GM19468 (cell line): ENCODE measurements around the gene OPA1.
A peak's percentile ranks its signal among the peaks of the same experiment; 100 is the strongest.

ENCODE experiments used
- ATAC-seq: cut with Tn5 transposase; IDR thresholded peaks from one replicate; pipeline ENCODE4 v1.9.1; 2021; ENCODE audit warnings: mild to moderate bottlenecking, moderate library complexity, moderate number of reproducible peaks; ENCODE audit not compliant: unreplicated experiment; ENCODE audit errors: extremely low read depth

OPA1 gene

GRCh38 chr3:193592841-193593667, at the start of gene OPA1:
Gene OPA1, plus strand, starts transcription at chr3:193593208. Its CDS starts 170 bp downstream, at chr3:193593378.
- peak; percentile 96 for ATAC-seq

DNA sequence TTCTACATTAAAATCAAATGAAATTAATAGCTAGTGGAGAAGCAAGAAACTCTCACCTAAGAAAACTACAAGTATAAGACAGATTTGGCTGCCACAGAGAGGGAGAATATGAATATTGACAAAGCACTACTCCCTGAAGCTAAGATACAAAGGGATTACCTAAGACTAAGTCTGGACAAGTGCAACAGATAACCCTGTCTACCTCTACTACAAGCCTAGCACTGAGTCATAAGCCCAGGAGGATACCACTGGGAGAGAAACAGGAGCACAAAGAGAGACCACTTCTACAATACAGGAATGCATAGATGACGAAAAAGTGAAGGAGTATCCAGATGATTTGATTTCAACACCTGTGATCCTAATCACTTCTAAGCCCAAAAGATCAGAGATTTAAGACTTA, 48.7 kb upstream of the OPA1 start:
- ATAC-seq: no peak

- no peak for ATAC-seq
Measured at GRCh38 chr3:193545304-193545703, 47.7 kb upstream of the OPA1 start.

DNA sequence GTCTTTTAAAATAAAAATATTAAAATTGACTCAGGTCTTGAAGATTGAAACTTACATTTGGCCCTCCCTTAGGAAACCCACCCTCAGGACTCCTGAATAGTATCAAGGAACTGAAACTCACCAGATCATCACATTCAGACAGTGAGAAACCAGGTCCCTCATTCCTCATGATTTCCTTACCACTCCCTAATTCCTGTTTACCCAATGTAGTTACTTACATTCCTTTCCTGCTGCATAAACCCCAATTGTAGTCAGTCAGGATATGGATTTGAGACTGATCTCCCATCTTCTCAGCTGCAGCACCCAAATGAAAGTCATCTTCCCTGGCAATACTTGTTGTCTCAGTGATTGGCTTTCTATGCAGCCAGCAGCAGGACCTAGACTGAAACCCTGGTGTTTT, 46.9 kb upstream of the OPA1 start:
- no peak for ATAC-seq

GRCh38 chr3:193548406-193548805, 44.6 kb upstream of the OPA1 start:
- ATAC-seq: no peak

DNA sequence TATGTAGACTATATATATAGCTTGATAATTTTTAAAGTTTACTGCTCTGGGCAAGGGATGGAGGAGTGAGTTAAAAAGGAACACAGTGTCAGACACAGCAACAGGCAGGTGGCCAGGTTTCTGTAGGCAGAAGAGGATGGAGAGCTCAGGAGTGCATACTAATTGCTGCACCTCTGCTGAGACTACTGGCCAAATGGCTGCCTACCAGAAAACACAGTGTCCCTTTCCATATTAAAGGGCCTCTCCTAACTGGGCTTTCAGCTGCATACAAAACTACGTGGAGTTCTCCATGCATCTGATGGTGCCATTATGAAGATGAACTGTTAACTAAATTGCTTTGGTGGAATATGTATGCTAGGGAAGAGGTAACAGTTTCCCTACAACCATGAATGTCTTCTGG, 40.1 kb upstream of the OPA1 start:
- ATAC-seq: no peak

GRCh38 chr3:193553586-193553985, 39.4 kb upstream of the OPA1 start:
- no peak for ATAC-seq

GRCh38 chr3:193554811-193555210, 38.2 kb upstream of the OPA1 start, which contains the start of gene ATP13A4:
Gene ATP13A4, minus strand, starts transcription at chr3:193554895. Its CDS starts 96 bp downstream, at chr3:193554799.
- no peak for ATAC-seq

GRCh38 chr3:193556841-193557240, 36.2 kb upstream of the OPA1 start:
- no peak for ATAC-seq

- no peak for ATAC-seq
Measured at GRCh38 chr3:193559100-193559499, 33.9 kb upstream of the OPA1 start.

DNA sequence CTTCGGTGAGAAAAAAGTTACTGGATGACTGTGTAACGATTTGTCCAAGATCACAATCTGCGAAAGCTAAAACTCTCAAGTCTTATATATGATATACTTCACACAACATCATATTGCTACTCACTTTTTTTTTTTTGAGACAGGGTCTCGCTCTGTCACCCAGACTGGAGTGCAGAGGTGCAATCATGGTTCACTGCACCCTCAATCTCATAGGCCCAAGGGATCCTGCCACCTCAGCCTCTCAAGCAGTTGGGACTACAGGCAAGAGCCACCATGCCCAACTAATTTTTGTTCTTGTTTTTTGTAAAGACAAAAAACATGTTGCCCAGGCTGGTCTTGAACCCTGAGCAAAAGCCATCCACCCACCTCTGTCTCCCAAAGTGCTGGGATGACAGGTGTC, 32.9 kb upstream of the OPA1 start:
- ATAC-seq: no peak

DNA sequence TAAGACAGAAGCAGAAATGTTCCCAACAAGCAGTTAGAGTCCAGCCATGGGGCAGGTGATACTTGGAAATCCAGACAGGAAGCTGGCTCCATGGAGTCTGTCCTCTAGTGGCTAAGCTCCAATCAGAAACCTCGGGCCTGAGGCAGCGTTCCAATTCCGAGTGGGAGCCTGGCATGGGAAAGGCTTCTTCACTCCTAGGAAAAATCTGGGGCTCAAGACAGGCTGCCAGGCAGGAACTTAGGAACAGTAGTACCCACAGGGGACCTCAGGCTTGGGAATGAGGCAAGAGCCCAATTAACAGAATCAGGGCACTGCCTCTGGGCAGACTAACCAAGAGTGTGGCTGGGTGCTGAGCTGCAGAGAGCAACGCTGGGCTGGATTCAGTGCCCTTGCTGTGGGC, 32.1 kb upstream of the OPA1 start:
- no peak for ATAC-seq

DNA sequence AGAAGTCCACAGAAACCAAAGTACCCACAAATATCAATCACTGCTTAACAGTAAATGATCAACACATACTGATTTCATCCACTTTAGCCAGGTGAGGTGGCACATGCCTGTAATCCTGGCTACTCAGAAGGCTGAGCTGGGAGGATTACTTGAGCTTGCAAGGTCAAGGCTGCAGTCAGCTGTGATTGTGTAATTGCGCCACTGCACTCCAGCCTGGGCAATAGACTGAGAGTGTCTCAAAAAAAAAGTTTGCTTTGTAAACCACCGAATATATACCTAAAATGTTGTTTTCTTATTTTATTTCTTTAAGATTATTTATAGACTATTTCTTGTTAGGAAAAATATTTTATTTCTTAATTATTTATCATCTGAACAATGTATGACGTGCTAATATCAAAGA, 29.6 kb upstream of the OPA1 start:
- ATAC-seq: no peak

GRCh38 chr3:193564012-193564411, 29.0 kb upstream of the OPA1 start:
- ATAC-seq: no peak

GRCh38 chr3:193569119-193569518, 23.9 kb upstream of the OPA1 start:
- no peak for ATAC-seq

DNA sequence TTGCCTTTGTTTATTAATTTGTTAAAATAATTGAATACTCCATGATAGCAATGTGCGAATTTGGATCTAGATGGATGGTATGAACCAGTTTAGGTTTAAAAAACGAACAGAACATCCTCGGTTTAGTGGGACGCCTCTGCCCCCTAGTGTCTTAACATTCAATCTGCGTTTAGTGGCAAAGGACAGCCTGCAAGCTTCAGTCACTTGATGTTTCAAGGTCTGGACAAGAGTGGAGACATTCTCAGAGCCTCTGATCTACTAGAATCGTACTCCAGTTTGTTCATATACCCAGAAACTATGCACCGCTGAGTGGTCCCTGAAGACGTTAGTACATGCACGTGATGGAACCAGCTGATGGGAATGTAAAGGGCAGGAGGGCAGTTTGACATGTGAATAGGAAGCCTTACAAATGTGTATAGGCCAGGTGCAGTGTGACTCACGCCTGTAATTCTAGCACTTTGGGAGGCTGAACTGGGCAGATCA, 20.5 kb upstream of the OPA1 start:
- ATAC-seq: peak; percentile 62

DNA sequence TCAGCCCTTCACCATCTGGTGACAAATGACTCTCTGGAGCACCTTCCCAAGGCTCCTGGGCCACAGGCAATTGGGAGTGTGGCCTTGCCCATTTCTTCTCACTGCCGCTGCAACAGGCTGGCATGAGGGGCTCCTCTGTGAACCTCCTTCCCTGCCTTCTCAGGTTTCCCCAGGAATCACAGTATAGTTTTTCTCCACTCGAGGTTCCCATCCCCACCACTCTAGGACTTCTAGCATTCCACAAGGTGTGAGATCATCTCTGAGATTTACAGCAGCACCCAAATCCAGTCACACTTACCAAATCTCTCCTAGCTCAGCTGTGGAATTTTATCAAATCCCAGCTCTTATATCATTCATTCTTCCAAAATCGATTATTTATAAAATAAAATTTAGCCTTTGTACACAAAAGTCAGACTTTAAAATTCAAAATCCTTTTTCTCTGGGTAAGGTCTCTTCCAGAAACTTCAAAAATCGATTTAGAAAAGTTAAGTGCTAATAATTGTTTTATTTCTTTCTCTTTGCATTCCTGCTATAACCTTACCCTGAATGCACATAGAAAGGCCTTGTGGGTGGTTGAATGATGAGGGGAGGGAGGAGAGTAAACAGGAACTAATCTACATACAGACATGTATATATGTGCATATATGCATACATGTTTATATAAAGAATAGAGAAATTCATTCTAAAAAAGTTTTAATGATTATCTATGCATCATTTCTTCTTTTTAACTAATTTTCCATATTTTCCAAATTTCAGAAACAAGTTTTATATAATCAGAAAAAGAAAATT, 19.4 kb upstream of the OPA1 start:
- ATAC-seq: no peak

DNA sequence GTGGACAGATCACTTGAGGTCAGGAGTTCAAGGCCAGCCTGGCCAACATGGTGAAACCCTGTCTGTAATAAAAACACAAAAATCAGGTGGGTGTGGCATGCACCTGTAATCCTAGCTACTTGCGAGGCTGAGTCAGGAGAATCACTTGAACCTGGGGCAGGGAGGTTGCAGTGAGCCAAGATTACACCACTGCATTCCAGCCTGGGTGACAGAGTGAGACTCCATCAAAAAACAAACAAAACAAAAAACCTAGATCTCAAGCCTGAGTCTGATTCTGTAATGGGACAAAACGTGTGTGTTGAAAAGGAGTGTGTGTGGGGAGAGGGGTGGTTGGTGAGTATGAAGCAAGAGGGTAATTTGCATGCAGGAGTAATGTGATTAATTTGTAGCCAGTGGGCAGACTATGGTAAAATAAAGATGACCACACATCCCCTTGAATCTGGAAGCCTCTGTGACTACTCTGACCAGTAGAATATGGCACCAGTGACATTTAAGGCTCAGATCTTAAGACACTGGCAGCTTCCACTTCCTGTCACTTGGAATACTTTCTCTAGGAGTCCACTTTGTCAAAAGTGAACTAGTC, 18.4 kb upstream of the OPA1 start:
- ATAC-seq: no peak

DNA sequence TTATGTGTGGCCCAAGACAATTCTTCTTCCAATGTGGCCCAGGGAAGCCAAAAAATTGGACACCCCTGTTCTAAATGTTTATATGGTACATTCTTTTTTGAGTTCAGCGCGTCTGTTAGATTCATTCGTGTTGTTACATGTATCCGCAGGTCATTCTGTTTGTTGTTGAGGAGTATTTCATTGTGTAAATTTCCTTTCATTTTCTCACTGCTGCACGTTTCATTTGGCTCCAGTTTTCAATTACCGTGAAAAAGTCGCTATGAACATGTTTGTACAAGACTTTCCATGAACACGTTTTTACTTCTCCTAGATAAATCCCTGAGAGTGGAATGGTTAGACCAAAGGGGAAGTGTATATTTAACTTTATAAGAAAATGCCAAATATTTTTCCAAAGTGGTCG, 7.5 kb upstream of the OPA1 start:
- ATAC-seq: no peak

DNA sequence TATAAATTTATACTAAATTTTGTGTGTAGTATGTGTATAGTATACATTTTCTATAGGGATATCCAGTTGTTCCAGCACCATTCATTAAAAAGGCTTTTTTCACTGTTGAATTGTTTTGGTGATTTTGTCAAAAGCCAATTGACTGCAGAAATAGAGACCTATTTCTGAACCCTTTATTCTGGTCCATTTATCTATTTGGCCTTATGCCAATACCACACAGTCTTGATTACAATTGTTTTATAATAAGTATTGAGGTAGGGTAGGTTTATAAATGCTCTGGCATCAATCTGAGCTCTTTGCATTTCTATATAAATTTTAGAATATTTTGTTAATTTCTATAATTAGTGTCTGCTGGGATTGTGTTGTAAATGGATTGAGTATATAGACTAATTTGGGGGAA, 6.5 kb upstream of the OPA1 start:
- ATAC-seq: no peak

DNA sequence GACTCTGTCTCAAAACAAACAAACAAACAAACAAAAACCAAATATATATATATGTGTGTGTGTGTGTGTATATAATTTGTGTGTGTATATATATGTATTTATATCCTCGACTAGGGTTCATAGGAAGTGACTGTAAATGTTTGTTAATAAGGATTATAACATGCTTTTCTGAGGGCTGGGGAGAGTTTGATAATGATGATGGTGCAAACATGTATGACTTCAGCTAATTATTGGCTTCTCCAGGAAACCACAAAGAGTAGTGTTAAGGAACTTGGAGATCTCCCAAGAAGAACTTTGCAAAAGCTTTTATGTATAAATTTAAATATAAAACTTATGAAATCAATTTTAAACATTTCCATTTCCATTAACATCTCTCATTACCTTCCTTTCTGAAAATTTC, 3.9 kb upstream of the OPA1 start:
- ATAC-seq: no peak
